DND-41 (cell line): ENCODE measurements around the gene PIP5KL1.

ENCODE experiments used
- EZH2 ChIP-seq: IDR thresholded peaks from 3 replicates; pipeline ENCODE4 v1.6.1; 2012; ENCODE audit warnings: borderline replicate concordance, low read depth, mild to moderate bottlenecking, moderate library complexity, low read length, inconsistent platforms; ENCODE audit not compliant: severe bottlenecking
- TF ChIP-seq, protein P1 (sequence below): IDR thresholded peaks from 2 replicates; pipeline ENCODE4 v1.5.1; 2012; ENCODE audit warnings: borderline replicate concordance, low read length, moderate library complexity, mild to moderate bottlenecking; ENCODE audit not compliant: poor library complexity, severe bottlenecking; ENCODE audit errors: extremely low read depth

DNA sequence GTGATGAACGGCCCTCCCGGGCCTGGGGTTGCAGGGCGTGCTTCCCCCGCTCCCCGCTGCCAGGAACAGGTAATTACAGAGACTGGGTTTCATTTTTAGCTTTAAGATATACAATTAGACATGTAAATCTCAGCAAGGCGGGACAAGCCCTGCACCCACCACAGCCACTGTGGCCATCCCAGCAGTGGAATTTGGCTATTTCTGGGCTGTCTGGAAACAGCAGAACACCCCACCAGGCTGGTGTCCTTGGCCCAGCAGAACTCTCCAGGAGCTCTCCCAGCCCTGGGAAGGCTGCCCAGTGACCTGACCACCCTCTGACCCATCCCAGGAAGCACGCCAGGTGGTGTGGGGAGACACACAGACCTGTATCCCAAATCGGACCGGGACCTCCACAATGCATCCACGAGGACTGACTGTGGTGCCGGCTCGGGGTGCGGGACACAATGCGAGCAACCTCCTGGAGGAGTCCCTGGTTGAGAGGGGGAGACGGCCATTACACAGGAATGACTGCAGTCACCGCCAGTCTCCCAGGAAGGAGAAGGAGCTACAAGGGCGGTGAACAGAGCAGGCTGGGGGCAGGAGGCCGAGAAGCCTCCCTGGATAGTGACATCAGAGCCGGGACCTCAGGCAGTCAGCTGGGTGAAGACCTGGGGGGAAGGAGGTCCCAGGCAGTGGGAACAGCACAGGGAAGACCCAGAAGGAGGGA, 32.9 kb upstream of the PIP5KL1 start:
- TF ChIP-seq EZH2: no peak
- TF ChIP-seq, protein P1, sequence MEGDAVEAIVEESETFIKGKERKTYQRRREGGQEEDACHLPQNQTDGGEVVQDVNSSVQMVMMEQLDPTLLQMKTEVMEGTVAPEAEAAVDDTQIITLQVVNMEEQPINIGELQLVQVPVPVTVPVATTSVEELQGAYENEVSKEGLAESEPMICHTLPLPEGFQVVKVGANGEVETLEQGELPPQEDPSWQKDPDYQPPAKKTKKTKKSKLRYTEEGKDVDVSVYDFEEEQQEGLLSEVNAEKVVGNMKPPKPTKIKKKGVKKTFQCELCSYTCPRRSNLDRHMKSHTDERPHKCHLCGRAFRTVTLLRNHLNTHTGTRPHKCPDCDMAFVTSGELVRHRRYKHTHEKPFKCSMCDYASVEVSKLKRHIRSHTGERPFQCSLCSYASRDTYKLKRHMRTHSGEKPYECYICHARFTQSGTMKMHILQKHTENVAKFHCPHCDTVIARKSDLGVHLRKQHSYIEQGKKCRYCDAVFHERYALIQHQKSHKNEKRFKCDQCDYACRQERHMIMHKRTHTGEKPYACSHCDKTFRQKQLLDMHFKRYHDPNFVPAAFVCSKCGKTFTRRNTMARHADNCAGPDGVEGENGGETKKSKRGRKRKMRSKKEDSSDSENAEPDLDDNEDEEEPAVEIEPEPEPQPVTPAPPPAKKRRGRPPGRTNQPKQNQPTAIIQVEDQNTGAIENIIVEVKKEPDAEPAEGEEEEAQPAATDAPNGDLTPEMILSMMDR: no peak
